A549 (cell line): ENCODE measurements around the gene RIN3. TPM values are rescaled to one million over a fixed set of nuclear protein-coding genes. Genes with fewer than 3 reads are reported as not detected.
A peak's percentile ranks its signal among the peaks of the same experiment; 100 is the strongest.

Experiments used
- ATAC-seq, 2 experiments: fragments of 200-7000 bp in 1 of 2; fragments of >200 bp in 1 of 2; cut with Nextera tagmentation in 1 of 2; cut with Tn5 transposase in 1 of 2; 3 replicates each; pipeline versions ENCODE4 v1.8.0 to v1.9.1; 2018 to 2020; ENCODE audit warnings: mild to moderate bottlenecking in 1 of 2, moderate library complexity in 1 of 2
- CTCF ChIA-PET: fragments of 300-600 bp; sonication (Branson Sonifier 250); formaldehyde crosslinking; extraction: SDS; loops from one replicate; lab custom pipeline; 2021; ENCODE audit warnings: antibody characterized with exemption, inconsistent platforms; lab: Yijun Ruan, JAX
- POLR2A ChIA-PET: fragments of 350-600 bp; formaldehyde crosslinking; extraction: SDS; loops from one replicate; lab custom pipeline; 2021; ENCODE audit warnings: antibody characterized with exemption, inconsistent platforms; lab: Yijun Ruan, JAX
- DNase-seq, 2 experiments: peaks; one replicate each; pipeline versions ENCODE4 v3.0.0 to v3.0.0-alpha.2; 2011 to 2016; ENCODE audit warnings: low read depth in 1 of 2, low spot score in 1 of 2
- FAIRE-seq: peaks from 2 replicates; lab custom pipeline; 2011; peaks lifted over from hg19 to GRCh38; lab: Jason Lieb, UNC
- H3K27ac ChIP-seq, 2 experiments: fragments of >200 bp; sonication (Bioruptor Twin); formaldehyde crosslinking; 3 replicates each; pipeline ENCODE4 v1.5.1; 2016 to 2017
- H3K4me1 ChIP-seq: fragments of >200 bp; sonication (Bioruptor Twin); formaldehyde crosslinking; 3 replicates; pipeline ENCODE4 v1.6.1; 2016
- H3K4me2 ChIP-seq: fragments of >200 bp; sonication (Bioruptor Twin); formaldehyde crosslinking; 3 replicates; pipeline ENCODE4 v1.6.1; 2016
- H3K4me3 ChIP-seq: fragments of >200 bp; sonication (Bioruptor Twin); formaldehyde crosslinking; 3 replicates; pipeline ENCODE4 v1.5.1; 2016
- H3K9me3 ChIP-seq: fragments of >200 bp; sonication (Bioruptor Twin); formaldehyde crosslinking; 3 replicates; pipeline ENCODE4 v1.6.1; 2016
- CHD2 ChIP-seq: fragments of 150-350 bp; IDR thresholded peaks from 2 replicates; pipeline ENCODE4 v1.6.1; 2014; ENCODE audit warnings: low read length; ENCODE audit not compliant: partially characterized antibody
- EHF ChIP-seq: fragments of 250-450 bp; sonication (Bioruptor Pico); IDR thresholded peaks from 2 replicates; pipeline ENCODE4 v1.5.0; 2020; ENCODE audit warnings: mild to moderate bottlenecking
- EHMT2 ChIP-seq: fragments of 200-600 bp; sonication (generic); IDR thresholded peaks from 2 replicates; pipeline ENCODE4 v1.6.1; 2016; ENCODE audit warnings: antibody characterized with exemption, low read depth, mild to moderate bottlenecking, moderate library complexity
- EP300 ChIP-seq, 2 experiments: fragments of >200 bp; sonication (Bioruptor Twin); formaldehyde crosslinking; IDR thresholded peaks; 2 replicates in 1 of 2; 3 replicates in 1 of 2; pipeline ENCODE4 v1.6.1; 2016 to 2017
- ESRRA ChIP-seq: fragments of 150-350 bp; IDR thresholded peaks from 2 replicates; pipeline ENCODE4 v1.6.1; 2014; ENCODE audit warnings: mild to moderate bottlenecking, low read length, borderline replicate concordance
- FOSL2 ChIP-seq, 2 experiments: fragments of 450-650 bp in 1 of 2; fragments of >200 bp in 1 of 2; sonication (Bioruptor Twin) in 1 of 2; formaldehyde crosslinking; IDR thresholded peaks; 2 replicates each; pipeline versions ENCODE4 v1.5.0 to v1.6.1; 2016 to 2020; ENCODE audit warnings: mild to moderate bottlenecking in 1 of 2, moderate library complexity in 1 of 2
- HEYL ChIP-seq: fragments of 250-450 bp; sonication (Bioruptor Pico); IDR thresholded peaks from 2 replicates; pipeline ENCODE4 v1.8.0; 2021; ENCODE audit warnings: mild to moderate bottlenecking, moderate library complexity
- HOXB5 ChIP-seq: fragments of 250-450 bp; sonication (Bioruptor Pico); IDR thresholded peaks from 2 replicates; pipeline ENCODE4 v1.5.0; 2020; ENCODE audit warnings: mild to moderate bottlenecking, moderate library complexity
- KDM5A ChIP-seq: fragments of 200-600 bp; sonication (generic); IDR thresholded peaks from 2 replicates; pipeline ENCODE4 v1.6.1; 2016; ENCODE audit warnings: antibody characterized with exemption, mild to moderate bottlenecking
- MAFK ChIP-seq: fragments of 450-650 bp; IDR thresholded peaks from 2 replicates; pipeline ENCODE4 v1.6.1; 2014; ENCODE audit not compliant: partially characterized antibody
- MAZ ChIP-seq: fragments of 150-350 bp; IDR thresholded peaks from 2 replicates; pipeline ENCODE4 v1.6.1; 2014; ENCODE audit warnings: antibody characterized with exemption, low read depth, low read length, borderline replicate concordance
- NR3C1 ChIP-seq: fragments of >200 bp; sonication (Bioruptor Twin); formaldehyde crosslinking; IDR thresholded peaks from 3 replicates; pipeline ENCODE4 v1.6.1; 2017
- PHF8 ChIP-seq: fragments of 200-600 bp; sonication (generic); IDR thresholded peaks from 2 replicates; pipeline ENCODE4 v1.6.1; 2016; ENCODE audit warnings: low read depth, mild to moderate bottlenecking, antibody characterized with exemption, moderate library complexity, borderline replicate concordance
- RAD21 ChIP-seq, 2 experiments: fragments of >200 bp in 1 of 2; sonication (Bioruptor Twin) in 1 of 2; formaldehyde crosslinking in 1 of 2; IDR thresholded peaks in 1 of 2; conservative IDR thresholded peaks in 1 of 2; 2 replicates in 1 of 2; 3 replicates in 1 of 2; pipeline ENCODE4 v1.6.1; 2012 to 2018; ENCODE audit warnings: inconsistent platforms in 1 of 2
- RCOR1 ChIP-seq: fragments of 150-350 bp; IDR thresholded peaks from 2 replicates; pipeline ENCODE4 v1.6.1; 2014; ENCODE audit warnings: antibody characterized with exemption, low read length, low read depth
- RFX5 ChIP-seq: fragments of 450-650 bp; IDR thresholded peaks from 2 replicates; pipeline ENCODE4 v1.7.1; 2014; ENCODE audit warnings: antibody characterized with exemption, mild to moderate bottlenecking, moderate library complexity
- ZFP36 ChIP-seq: fragments of 450-650 bp; IDR thresholded peaks from 2 replicates; pipeline ENCODE4 v1.6.1; 2014; ENCODE audit warnings: borderline replicate concordance; ENCODE audit not compliant: partially characterized antibody
- ZNF302 ChIP-seq: fragments of 250-450 bp; sonication (Bioruptor Pico); IDR thresholded peaks from 2 replicates; pipeline ENCODE4 v1.9.0; 2021; ENCODE audit warnings: inconsistent platforms, mild to moderate bottlenecking, moderate library complexity
- WGBS: methylation state at CpG from one replicate; pipeline ENCODE4 v1.1.6; 2017; ENCODE audit errors: missing lambda C conversion rate; 5-methylcytosine and 5-hydroxymethylcytosine counted together
- polyA plus RNA-seq, 4 experiments: library from polyadenylated mRNA; depleted of rRNA in 3 of 4; stranded (reverse); fragments of >200 nt; fragmentation: RNase III in 1 of 4; extraction: RNeasy Plus Mini Kit Qiagen cat#74134 plus additional on column Dnase treatment in 1 of 4; gene quantifications; 2 replicates in 3 of 4; 3 replicates in 1 of 4; pipeline ENCODE4 v1.2.3, GENCODE V29; 2011 to 2017
- TF ChIP-seq, protein P1 (sequence below): fragments of 250-450 bp; sonication (Bioruptor Pico); IDR thresholded peaks from 2 replicates; pipeline ENCODE4 v1.5.0; 2021; ENCODE audit warnings: mild to moderate bottlenecking, moderate library complexity, borderline replicate concordance
- TF ChIP-seq, protein P2 (sequence below): fragments of >200 bp; sonication (Bioruptor Twin); formaldehyde crosslinking; IDR thresholded peaks from 3 replicates; pipeline ENCODE4 v1.6.1; 2016
- TF ChIP-seq, protein P3 (sequence below): IDR thresholded peaks from 2 replicates; pipeline ENCODE4 v1.6.1; 2012
- TF ChIP-seq, protein P4 (sequence below): fragments of 450-650 bp; IDR thresholded peaks from 2 replicates; pipeline ENCODE4 v1.6.1; 2014; ENCODE audit warnings: antibody characterized with exemption
- TF ChIP-seq, protein P5 (sequence below): fragments of >200 bp; sonication (Bioruptor Twin); formaldehyde crosslinking; IDR thresholded peaks from 2 replicates; pipeline ENCODE4 v1.6.1; 2016
- TF ChIP-seq, protein P6 (sequence below): fragments of >200 bp; sonication (Bioruptor Twin); formaldehyde crosslinking; IDR thresholded peaks from 3 replicates; pipeline ENCODE4 v1.5.1; 2016

Gene RIN3
- polyA plus RNA-seq, 2 of the 4 experiments (the other 2 are of a cell fraction): 5.6 to 14.5 TPM

DNA sequence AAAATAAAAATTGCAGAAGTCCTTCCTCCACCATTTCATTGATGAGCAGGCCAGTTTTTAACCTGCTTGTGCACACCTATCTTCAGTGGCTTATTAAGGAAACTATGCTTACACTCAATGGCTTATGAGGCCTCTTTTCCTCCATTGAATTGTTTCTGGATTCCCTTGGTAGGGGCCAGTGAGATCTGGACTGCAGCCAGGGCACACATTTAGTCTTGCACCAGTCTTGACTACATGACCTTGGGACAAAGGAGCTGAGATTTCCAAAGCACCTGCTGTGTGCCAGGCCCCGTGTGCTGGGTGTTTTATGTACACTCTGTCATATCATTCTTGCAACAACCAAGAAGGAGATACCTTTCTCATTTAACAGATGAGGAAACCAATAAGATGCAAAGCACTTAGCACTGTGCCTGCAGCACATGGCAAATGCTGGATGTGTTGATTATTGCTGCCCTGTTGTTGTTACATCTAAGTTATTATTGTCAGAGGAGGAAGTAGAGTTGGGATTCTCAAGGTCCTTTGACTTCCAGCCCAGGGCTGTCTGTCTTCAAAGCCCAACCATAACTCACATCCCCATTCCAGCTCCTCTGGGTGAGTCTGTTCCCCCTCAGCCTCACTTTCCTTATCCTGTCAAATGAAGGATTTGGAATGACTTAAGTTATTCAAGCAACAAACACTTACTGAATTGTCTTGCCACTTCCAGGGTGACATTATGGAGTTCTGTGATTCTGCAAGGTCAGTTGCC is 31.6 kb upstream of the RIN3 start:
- DNase-seq (no peak), FAIRE-seq (peak; percentile 7), ATAC-seq (no peak)
- 0 out of 6 replicates have a peak overlapping the region, but pooled peaks of 1 of the 2 experiments have one; percentile 29 for H3K27ac ChIP-seq
- H3K4me2 ChIP-seq: no peak overlapping the region
- ChIA-PET POLR2A (no interaction called here), CTCF (interaction anchor here (0.7 to 1.7 kb wide), 6 partner anchors 9 to 200 kb away, joined by 3 to 7 read pairs (median 4); no protein-coding TSS in a partner anchor)
- WGBS: 33% methylated on average over 1 of the region's 1 CpG
- H3K9me3 ChIP-seq: 0 out of 3 replicates have a peak, but pooled peaks cover 2% of the 10 kb centered on the region
- peaks cover 14% of the 10 kb centered on the region; the same call in 2 of the 3 replicates for H3K4me1 ChIP-seq
- H3K4me3 ChIP-seq: no peak overlapping the region
- TF ChIP-seq HEYL (CRISPR knock-in tag) (no peak), NR3C1 (no peak), MAFK (no peak), EHF (CRISPR knock-in tag) (no peak), ESRRA (no peak), KDM5A (no peak), RAD21 (conservative IDR thresholded peaks at IDR 0.05 in 1 of 2, IDR thresholded peaks at IDR 0.05 in 1 of 2) (no peak), EHMT2 (no peak), RFX5 (no peak), HOXB5 (CRISPR knock-in tag) (no peak), MAZ (no peak), FOSL2 (IDR thresholded peaks at IDR 0.05) (no peak), FOSL2 (CRISPR knock-in tag; IDR thresholded peaks at IDR 0.05) (no peak), PHF8 (no peak)
- TF ChIP-seq, protein P1, sequence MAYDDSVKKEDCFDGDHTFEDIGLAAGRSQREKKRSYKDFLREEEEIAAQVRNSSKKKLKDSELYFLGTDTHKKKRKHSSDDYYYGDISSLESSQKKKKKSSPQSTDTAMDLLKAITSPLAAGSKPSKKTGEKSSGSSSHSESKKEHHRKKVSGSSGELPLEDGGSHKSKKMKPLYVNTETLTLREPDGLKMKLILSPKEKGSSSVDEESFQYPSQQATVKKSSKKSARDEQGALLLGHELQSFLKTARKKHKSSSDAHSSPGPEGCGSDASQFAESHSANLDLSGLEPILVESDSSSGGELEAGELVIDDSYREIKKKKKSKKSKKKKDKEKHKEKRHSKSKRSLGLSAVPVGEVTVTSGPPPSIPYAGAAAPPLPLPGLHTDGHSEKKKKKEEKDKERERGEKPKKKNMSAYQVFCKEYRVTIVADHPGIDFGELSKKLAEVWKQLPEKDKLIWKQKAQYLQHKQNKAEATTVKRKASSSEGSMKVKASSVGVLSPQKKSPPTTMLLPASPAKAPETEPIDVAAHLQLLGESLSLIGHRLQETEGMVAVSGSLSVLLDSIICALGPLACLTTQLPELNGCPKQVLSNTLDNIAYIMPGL (CRISPR knock-in tag): no peak
- TF ChIP-seq, protein P2, sequence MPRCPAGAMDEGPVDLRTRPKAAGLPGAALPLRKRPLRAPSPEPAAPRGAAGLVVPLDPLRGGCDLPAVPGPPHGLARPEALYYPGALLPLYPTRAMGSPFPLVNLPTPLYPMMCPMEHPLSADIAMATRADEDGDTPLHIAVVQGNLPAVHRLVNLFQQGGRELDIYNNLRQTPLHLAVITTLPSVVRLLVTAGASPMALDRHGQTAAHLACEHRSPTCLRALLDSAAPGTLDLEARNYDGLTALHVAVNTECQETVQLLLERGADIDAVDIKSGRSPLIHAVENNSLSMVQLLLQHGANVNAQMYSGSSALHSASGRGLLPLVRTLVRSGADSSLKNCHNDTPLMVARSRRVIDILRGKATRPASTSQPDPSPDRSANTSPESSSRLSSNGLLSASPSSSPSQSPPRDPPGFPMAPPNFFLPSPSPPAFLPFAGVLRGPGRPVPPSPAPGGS: no peak
- TF ChIP-seq, protein P3, sequence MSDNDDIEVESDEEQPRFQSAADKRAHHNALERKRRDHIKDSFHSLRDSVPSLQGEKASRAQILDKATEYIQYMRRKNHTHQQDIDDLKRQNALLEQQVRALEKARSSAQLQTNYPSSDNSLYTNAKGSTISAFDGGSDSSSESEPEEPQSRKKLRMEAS: no peak
- TF ChIP-seq, protein P4, sequence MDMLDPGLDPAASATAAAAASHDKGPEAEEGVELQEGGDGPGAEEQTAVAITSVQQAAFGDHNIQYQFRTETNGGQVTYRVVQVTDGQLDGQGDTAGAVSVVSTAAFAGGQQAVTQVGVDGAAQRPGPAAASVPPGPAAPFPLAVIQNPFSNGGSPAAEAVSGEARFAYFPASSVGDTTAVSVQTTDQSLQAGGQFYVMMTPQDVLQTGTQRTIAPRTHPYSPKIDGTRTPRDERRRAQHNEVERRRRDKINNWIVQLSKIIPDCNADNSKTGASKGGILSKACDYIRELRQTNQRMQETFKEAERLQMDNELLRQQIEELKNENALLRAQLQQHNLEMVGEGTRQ: no peak

DNA sequence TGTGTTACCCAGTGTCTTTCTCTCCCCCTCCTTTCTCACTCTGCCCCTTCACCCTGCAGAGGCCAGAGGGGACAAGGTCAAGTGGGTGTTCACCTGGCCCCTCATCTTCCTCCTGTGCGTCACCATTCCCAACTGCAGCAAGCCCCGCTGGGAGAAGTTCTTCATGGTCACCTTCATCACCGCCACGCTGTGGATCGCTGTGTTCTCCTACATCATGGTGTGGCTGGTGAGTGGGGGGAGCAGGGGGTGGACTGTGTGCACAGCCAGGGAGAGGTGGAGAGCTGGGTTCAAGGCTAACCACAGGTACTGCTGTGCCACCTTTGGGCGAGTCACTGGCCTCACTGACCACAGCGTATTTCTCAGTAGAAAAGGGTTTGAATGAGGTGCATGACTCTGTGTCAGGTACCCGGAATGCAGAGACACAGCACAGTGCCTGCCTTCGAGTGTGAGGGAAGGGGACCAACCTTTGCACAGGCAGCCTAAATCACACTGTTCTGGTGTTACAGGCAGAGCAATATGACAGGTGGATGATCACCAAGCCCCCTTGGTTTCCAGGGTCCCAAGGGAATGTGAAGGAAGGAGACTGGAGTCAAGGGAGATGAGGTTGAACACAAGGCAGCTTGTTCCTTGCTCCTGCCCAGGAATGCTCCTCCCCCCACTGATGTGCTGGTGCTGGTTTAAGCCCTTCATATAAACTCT is 30.8 kb upstream of the RIN3 start:
- no peak for ATAC-seq
- Histone ChIP-seq H3K4me3 (no peak overlapping the region), H3K4me2 (no peak overlapping the region), H3K27ac (0 out of 6 replicates have a peak overlapping the region, but pooled peaks of 1 of the 2 experiments have one; percentile 3)
- CTCF ChIA-PET: interaction anchor here (0.7 to 1.7 kb wide), 2 partner anchors 12 to 16 kb away, joined by 3 to 6 read pairs; no protein-coding TSS in a partner anchor
- no peak for TF ChIP-seq PHF8
- no peak for TF ChIP-seq EHMT2
- no peak for TF ChIP-seq KDM5A
- no peak for TF ChIP-seq EP300 (IDR thresholded peaks at IDR 0.05)
- no peak for TF ChIP-seq EHF (CRISPR knock-in tag)
- TF ChIP-seq CHD2: no peak
- TF ChIP-seq ZNF302 (CRISPR knock-in tag): no peak
- no peak for TF ChIP-seq ZFP36
- TF ChIP-seq, protein P5, sequence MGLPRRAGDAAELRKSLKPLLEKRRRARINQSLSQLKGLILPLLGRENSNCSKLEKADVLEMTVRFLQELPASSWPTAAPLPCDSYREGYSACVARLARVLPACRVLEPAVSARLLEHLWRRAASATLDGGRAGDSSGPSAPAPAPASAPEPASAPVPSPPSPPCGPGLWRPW: no peak
- no peak for TF ChIP-seq RCOR1
- TF ChIP-seq, protein P3: no peak
- TF ChIP-seq, protein P6, sequence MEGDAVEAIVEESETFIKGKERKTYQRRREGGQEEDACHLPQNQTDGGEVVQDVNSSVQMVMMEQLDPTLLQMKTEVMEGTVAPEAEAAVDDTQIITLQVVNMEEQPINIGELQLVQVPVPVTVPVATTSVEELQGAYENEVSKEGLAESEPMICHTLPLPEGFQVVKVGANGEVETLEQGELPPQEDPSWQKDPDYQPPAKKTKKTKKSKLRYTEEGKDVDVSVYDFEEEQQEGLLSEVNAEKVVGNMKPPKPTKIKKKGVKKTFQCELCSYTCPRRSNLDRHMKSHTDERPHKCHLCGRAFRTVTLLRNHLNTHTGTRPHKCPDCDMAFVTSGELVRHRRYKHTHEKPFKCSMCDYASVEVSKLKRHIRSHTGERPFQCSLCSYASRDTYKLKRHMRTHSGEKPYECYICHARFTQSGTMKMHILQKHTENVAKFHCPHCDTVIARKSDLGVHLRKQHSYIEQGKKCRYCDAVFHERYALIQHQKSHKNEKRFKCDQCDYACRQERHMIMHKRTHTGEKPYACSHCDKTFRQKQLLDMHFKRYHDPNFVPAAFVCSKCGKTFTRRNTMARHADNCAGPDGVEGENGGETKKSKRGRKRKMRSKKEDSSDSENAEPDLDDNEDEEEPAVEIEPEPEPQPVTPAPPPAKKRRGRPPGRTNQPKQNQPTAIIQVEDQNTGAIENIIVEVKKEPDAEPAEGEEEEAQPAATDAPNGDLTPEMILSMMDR: no peak
- TF ChIP-seq, all 56 proteins: peak for 0
- FAIRE-seq (no peak), DNase-seq (no peak)
- POLR2A ChIA-PET: no interaction called here
- peaks cover 14% of the 10 kb centered on the region; the same call in 2 of the 3 replicates for H3K4me1 ChIP-seq
- WGBS: 89% methylated on average over 8 of the region's 9 CpGs
- 0 out of 3 replicates have a peak, but pooled peaks cover 2% of the 10 kb centered on the region for H3K9me3 ChIP-seq
